SK-N-SH (cell line): Measurements from ENCODE around the gene KLHL25. TPM values are rescaled to one million over a fixed set of nuclear protein-coding genes. Genes with fewer than 3 reads are reported as not detected.

Experiments
- CTCF ChIA-PET: fragments of 300-600, 350-600 bp; formaldehyde crosslinking; extraction: SDS; loops from one replicate; lab custom pipeline; 2021; lab: Yijun Ruan, JAX
- POLR2A ChIA-PET: fragments of 350-600 bp; sonication (Branson Sonifier 250); formaldehyde crosslinking; extraction: SDS; loops from one replicate; lab custom pipeline; 2020; ENCODE audit warnings: antibody characterized with exemption, inconsistent platforms; lab: Yijun Ruan, JAX
- DNase-seq: peaks from one replicate; pipeline ENCODE4 v3.0.0; 2012
- H2AFZ ChIP-seq: fragments of 200-600 bp; sonication (generic); 2 replicates; pipeline ENCODE4 v1.8.1; 2016; ENCODE audit warnings: antibody characterized with exemption, mild to moderate bottlenecking, low read depth
- H3F3A ChIP-seq: fragments of 200-600 bp; sonication (generic); replicated peaks from 2 replicates; pipeline ENCODE3; 2016; ENCODE audit warnings: antibody characterized with exemption, mild to moderate bottlenecking; ENCODE audit not compliant: insufficient read depth
- H3K27ac ChIP-seq, 2 experiments: fragments of 200-500 bp in 1 of 2; fragments of 200-600 bp in 1 of 2; sonication (Bioruptor generic) in 1 of 2; sonication (generic), shearing (Covaris generic) in 1 of 2; 2 replicates each; pipeline versions ENCODE4 v1.5.1 to v1.6.1; 2014 to 2016; ENCODE audit warnings: low read depth in 2 of 2, inconsistent platforms in 1 of 2, low read length in 1 of 2, mild to moderate bottlenecking in 1 of 2, mixed read lengths in 1 of 2
- H3K27me3 ChIP-seq: fragments of 200-600 bp; sonication (generic), shearing (Covaris generic); 2 replicates; pipeline ENCODE4 v1.6.1; 2016; ENCODE audit warnings: mixed run types; ENCODE audit not compliant: insufficient read depth
- H3K36me3 ChIP-seq, 2 experiments: fragments of 200-500 bp in 1 of 2; fragments of 200-600 bp in 1 of 2; sonication (Bioruptor generic) in 1 of 2; sonication (generic) in 1 of 2; replicated peaks in 1 of 2; 2 replicates each; pipeline versions ENCODE3 to v1.5.1; 2014 to 2016; ENCODE audit warnings: low read length in 1 of 2, mild to moderate bottlenecking in 1 of 2; ENCODE audit not compliant: insufficient read depth in 2 of 2, control insufficient read depth in 1 of 2
- H3K4me1 ChIP-seq, 2 experiments: fragments of 200-500 bp in 1 of 2; fragments of 200-600 bp in 1 of 2; sonication (Bioruptor generic) in 1 of 2; sonication (generic), shearing (Covaris generic) in 1 of 2; 2 replicates each; pipeline versions ENCODE4 v1.5.1 to v1.6.1; 2014 to 2016; ENCODE audit warnings: low read depth in 1 of 2, low read length in 1 of 2, mixed run types in 1 of 2; ENCODE audit not compliant: insufficient read depth in 2 of 2, control insufficient read depth in 1 of 2
- H3K4me2 ChIP-seq: fragments of 200-600 bp; sonication (generic), shearing (Covaris generic); 2 replicates; pipeline ENCODE4 v1.6.1; 2017; ENCODE audit warnings: mixed run types
- H3K4me3 ChIP-seq, 2 experiments: fragments of 200-500 bp in 1 of 2; fragments of 200-600 bp in 1 of 2; sonication (Bioruptor generic) in 1 of 2; sonication (generic), shearing (Covaris generic) in 1 of 2; 2 replicates each; pipeline versions ENCODE4 v1.5.1 to v1.8.1; 2014 to 2016; ENCODE audit warnings: low read depth in 2 of 2, inconsistent platforms in 1 of 2, low read length in 1 of 2, mild to moderate bottlenecking in 1 of 2, mixed read lengths in 1 of 2, moderate library complexity in 1 of 2
- H3K79me2 ChIP-seq: fragments of 200-600 bp; sonication (generic); 2 replicates; pipeline ENCODE4 v1.8.1; 2017; ENCODE audit warnings: mild to moderate bottlenecking; ENCODE audit not compliant: insufficient read depth
- H3K9ac ChIP-seq: fragments of 200-600 bp; sonication (generic); 2 replicates; pipeline ENCODE4 v1.6.1; 2017; ENCODE audit warnings: mixed run types
- H3K9me2 ChIP-seq: fragments of 200-600 bp; sonication (generic); 2 replicates; pipeline ENCODE4 v1.6.1; 2017; ENCODE audit warnings: mixed run types
- H3K9me3 ChIP-seq: fragments of 200-600 bp; sonication (generic); 2 replicates; pipeline ENCODE4 v1.6.1; 2017; ENCODE audit warnings: mixed run types, mild to moderate bottlenecking, moderate library complexity
- H4K20me1 ChIP-seq: fragments of 200-600 bp; sonication (generic); 2 replicates; pipeline ENCODE4 v1.6.1; 2017; ENCODE audit warnings: mild to moderate bottlenecking, mixed run types; ENCODE audit not compliant: insufficient read depth
- ELF1 ChIP-seq: IDR thresholded peaks from 2 replicates; pipeline ENCODE4 v1.4.0; 2012
- EZH2phosphoT487 ChIP-seq: fragments of 200-600 bp; sonication (generic); IDR thresholded peaks from 2 replicates; pipeline ENCODE4 v1.6.1; 2017; ENCODE audit warnings: low read depth, mixed run types, mild to moderate bottlenecking, antibody characterized with exemption, moderate library complexity, borderline replicate concordance
- FOSL2 ChIP-seq: IDR thresholded peaks from 2 replicates; pipeline ENCODE4 v1.4.0; 2012; ENCODE audit warnings: low read depth, mild to moderate bottlenecking, moderate library complexity, borderline replicate concordance
- FOXJ3 ChIP-seq: sonication (generic); formaldehyde crosslinking; IDR thresholded peaks from 2 replicates; pipeline ENCODE4 v1.5.1; 2020; ENCODE audit warnings: mild to moderate bottlenecking, missing genetic modification reagents
- JUND ChIP-seq: IDR thresholded peaks from 2 replicates; pipeline ENCODE4 v1.4.0; 2012
- MEF2A ChIP-seq: IDR thresholded peaks from 2 replicates; pipeline ENCODE4 v1.4.0; 2012; ENCODE audit warnings: low read depth, borderline replicate concordance
- NFIC ChIP-seq: IDR thresholded peaks from 2 replicates; pipeline ENCODE4 v1.4.0; 2012; ENCODE audit warnings: borderline replicate concordance
- NRF1 ChIP-seq: IDR thresholded peaks from 2 replicates; pipeline ENCODE4 v1.6.1; 2012; ENCODE audit warnings: low read depth, mild to moderate bottlenecking, low read length
- RCOR1 ChIP-seq: fragments of 150-350 bp; IDR thresholded peaks from 2 replicates; pipeline ENCODE4 v1.6.1; 2017; ENCODE audit warnings: antibody characterized with exemption, low read length
- RFX5 ChIP-seq: IDR thresholded peaks from 2 replicates; pipeline ENCODE4 v1.6.1; 2012; ENCODE audit warnings: mild to moderate bottlenecking, improper control_type of control experiment, low read length
- TAF1 ChIP-seq: IDR thresholded peaks from 2 replicates; pipeline ENCODE4 v1.6.1; 2012; ENCODE audit warnings: low read depth, mild to moderate bottlenecking, low read length, moderate library complexity, borderline replicate concordance
- WGBS: methylation state at CpG from one replicate; pipeline ENCODE4 v1.1.6; 2017; ENCODE audit warnings: low lambda C conversion rate; 5-methylcytosine and 5-hydroxymethylcytosine counted together
- polyA plus RNA-seq, 3 experiments: library from polyadenylated mRNA; depleted of rRNA; stranded (reverse); fragments of >200 nt; gene quantifications; 2 replicates each; pipeline ENCODE4 v1.2.3, GENCODE V29; 2012
- TF ChIP-seq, protein P1 (sequence below): IDR thresholded peaks from 2 replicates; pipeline ENCODE4 v1.4.0; 2012; ENCODE audit warnings: low read depth, borderline replicate concordance
- TF ChIP-seq, protein P2 (sequence below): IDR thresholded peaks from 2 replicates; pipeline ENCODE4 v1.4.0; 2012; ENCODE audit warnings: low read depth
- TF ChIP-seq, protein P3 (sequence below): IDR thresholded peaks from 2 replicates; pipeline ENCODE4; 2012

KLHL25 gene
- polyA plus RNA-seq, 1 of the 3 experiments (the other 2 are of a cell fraction) = 4.5 TPM

DNA sequence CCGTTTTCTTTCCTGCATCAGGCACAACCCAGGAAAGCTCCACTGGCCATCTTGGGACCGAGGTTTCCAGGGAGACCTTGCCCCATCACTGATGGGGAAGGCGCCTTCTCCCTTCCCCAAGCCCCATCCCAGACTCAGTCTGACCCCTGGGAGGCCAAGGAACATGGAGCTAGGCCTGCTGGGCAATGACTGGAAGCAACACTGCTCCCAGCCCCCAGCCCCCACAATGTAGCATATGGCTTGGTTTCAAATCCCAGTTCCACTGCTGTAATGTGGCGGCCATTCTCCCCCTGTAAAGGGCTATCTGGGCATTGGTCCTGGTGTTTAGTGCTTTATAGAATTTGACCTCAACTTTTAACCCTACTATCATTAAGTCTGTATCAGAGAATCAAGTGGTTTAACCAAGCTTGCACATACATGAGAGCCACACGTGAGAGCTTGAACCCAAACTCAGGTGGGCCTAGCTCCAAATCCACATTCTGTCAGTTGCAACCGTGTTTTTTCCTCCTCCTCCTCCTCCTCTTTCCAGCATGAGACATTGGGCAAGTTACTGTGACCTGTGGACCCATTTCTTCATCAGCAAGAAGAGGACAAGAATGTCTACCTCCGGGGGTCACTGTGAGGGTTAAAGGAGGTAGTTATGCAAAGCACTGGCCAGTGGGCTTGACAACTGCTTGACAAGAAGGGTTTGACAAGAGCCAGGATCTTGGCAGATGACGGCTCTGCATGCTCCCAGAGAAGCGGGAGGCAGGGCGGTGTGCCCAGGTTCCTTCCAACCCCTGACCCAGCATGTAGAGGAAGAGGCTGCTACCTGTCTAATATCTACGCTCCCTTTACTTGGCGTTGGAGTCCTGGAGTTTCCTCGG lies 37.4 kb downstream of the KLHL25 start:
- Histone ChIP-seq H4K20me1 (no peaks in the 10 kb centered on the region), H3K9me2 (no peaks in the 10 kb centered on the region), H3K27ac (no peak overlapping the region), H3K9ac (no peak overlapping the region), H3K36me3 (peaks cover 0 to 12% of the 10 kb centered on the region in 2 experiments), H3F3A (no peaks in the 10 kb centered on the region), H3K79me2 (no peaks in the 10 kb centered on the region), H3K4me2 (no peak overlapping the region), H3K9me3 (no peaks in the 10 kb centered on the region), H3K4me3 (no peak overlapping the region), H3K4me1 (peaks cover 0 to 43% of the 10 kb centered on the region in 2 experiments; a peak in 1 of 4 replicates), H2AFZ (no peak overlapping the region), H3K27me3 (no peaks in the 10 kb centered on the region)
- DNase-seq = no peak
- POLR2A ChIA-PET = no interaction called here
- WGBS = 90% methylated on average over 12 of the region's 13 CpGs
- TF ChIP-seq EZH2phosphoT487 = no peak
- TF ChIP-seq FOSL2 = no peak
- TF ChIP-seq, protein P1, sequence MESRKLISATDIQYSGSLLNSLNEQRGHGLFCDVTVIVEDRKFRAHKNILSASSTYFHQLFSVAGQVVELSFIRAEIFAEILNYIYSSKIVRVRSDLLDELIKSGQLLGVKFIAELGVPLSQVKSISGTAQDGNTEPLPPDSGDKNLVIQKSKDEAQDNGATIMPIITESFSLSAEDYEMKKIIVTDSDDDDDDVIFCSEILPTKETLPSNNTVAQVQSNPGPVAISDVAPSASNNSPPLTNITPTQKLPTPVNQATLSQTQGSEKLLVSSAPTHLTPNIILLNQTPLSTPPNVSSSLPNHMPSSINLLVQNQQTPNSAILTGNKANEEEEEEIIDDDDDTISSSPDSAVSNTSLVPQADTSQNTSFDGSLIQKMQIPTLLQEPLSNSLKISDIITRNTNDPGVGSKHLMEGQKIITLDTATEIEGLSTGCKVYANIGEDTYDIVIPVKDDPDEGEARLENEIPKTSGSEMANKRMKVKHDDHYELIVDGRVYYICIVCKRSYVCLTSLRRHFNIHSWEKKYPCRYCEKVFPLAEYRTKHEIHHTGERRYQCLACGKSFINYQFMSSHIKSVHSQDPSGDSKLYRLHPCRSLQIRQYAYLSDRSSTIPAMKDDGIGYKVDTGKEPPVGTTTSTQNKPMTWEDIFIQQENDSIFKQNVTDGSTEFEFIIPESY = no peak
- TF ChIP-seq RCOR1 = no peak
- no peak for TF ChIP-seq NFIC
- no peak for TF ChIP-seq TAF1
- no peak for TF ChIP-seq NRF1
- TF ChIP-seq ELF1 = no peak
- CTCF ChIA-PET = interaction anchor here (1.7 kb wide), 1 partner anchor 11 kb away, joined by 4 read pairs; no protein-coding TSS in a partner anchor

DNA sequence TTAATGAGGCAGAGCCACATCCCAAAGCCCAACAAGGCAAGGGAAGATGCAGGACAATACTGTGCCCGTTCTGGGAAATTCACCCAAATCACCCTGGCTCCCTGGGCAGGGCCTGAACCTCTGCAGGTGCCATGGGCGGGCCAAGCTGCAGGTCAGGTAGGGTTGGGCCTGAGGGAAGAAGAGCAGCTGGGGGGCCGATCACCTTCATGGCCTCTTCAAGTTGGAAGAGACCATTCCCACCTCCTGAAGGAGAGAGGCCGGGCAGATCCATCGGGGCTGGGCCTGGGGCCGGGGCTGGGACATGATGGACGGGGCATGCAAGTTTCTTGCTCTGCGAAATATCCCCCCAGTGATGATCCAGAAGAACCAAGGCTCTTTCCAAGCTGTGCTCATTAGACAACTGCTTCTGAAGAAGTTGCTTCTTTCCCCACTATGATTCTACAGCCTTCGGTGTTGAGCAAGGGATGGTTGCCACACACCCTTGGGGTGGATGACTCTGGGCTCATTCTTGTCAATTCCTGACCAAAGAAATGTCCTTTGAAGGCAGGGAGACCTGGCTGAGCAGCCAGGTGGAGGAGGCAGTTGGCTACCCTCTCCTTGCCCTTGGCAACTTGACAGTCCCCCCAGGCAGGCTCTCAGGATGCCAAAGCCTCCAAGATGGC lies 38.2 kb downstream of the KLHL25 start:
- Histone ChIP-seq H3K9me2 (no peaks in the 10 kb centered on the region), H3K9me3 (no peaks in the 10 kb centered on the region), H3K4me1 (peaks cover 0 to 38% of the 10 kb centered on the region in 2 experiments; a peak in 1 of 4 replicates), H3K27ac (no peak overlapping the region), H3K4me2 (no peak overlapping the region), H3K27me3 (no peaks in the 10 kb centered on the region), H2AFZ (no peak overlapping the region), H3K36me3 (peaks cover 0 to 12% of the 10 kb centered on the region in 2 experiments), H3K4me3 (no peak overlapping the region), H3K9ac (no peak overlapping the region), H4K20me1 (no peaks in the 10 kb centered on the region), H3K79me2 (no peaks in the 10 kb centered on the region), H3F3A (no peaks in the 10 kb centered on the region)
- WGBS = 100% methylated on average over 5 of the region's 9 CpGs
- DNase-seq = no peak
- POLR2A ChIA-PET = no interaction called here
- TF ChIP-seq RCOR1 = no peak
- TF ChIP-seq, protein P2, sequence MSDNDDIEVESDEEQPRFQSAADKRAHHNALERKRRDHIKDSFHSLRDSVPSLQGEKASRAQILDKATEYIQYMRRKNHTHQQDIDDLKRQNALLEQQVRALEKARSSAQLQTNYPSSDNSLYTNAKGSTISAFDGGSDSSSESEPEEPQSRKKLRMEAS = no peak
- TF ChIP-seq, protein P1 = no peak
- no peak for TF ChIP-seq NFIC
- no peak for TF ChIP-seq JUND
- no peak for TF ChIP-seq FOXJ3 (CRISPR knock-in tag)
- TF ChIP-seq MEF2A = no peak
- TF ChIP-seq, protein P3, sequence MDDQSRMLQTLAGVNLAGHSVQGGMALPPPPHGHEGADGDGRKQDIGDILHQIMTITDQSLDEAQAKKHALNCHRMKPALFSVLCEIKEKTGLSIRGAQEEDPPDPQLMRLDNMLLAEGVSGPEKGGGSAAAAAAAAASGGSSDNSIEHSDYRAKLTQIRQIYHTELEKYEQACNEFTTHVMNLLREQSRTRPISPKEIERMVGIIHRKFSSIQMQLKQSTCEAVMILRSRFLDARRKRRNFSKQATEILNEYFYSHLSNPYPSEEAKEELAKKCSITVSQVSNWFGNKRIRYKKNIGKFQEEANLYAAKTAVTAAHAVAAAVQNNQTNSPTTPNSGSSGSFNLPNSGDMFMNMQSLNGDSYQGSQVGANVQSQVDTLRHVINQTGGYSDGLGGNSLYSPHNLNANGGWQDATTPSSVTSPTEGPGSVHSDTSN = no peak
- no peak for TF ChIP-seq RFX5
- CTCF ChIA-PET = no interaction called here
